GM18951 (cell line): ENCODE results near the gene CPO.

Experiments used
- POLR2A ChIP-seq: IDR thresholded peaks from 4 replicates; pipeline ENCODE4 v1.6.1; 2011; ENCODE audit warnings: mild to moderate bottlenecking; ENCODE audit not compliant: insufficient read length, insufficient read depth; ENCODE audit errors: extremely low read depth
- in situ Hi-C: fragments of 300-500 bp; cut with MboI; formaldehyde crosslinking; loops from one replicate; pipeline ENCODE4 v1.12.0; 2022; ENCODE audit warnings: low sequenced_read_pairs, mixed read lengths, inconsistent platforms; ENCODE audit not compliant: unreplicated experiment

Gene CPO

GRCh38 chr2:206958261-206958660 is 18.9 kb downstream of the CPO start:
- in situ Hi-C loops = no loop called here
- TF ChIP-seq POLR2A = no peak

GRCh38 chr2:206962966-206963365 is 23.6 kb downstream of the CPO start:
- in situ Hi-C loops = no loop called here
- TF ChIP-seq POLR2A = no peak

- in situ Hi-C loops = no loop called here
Observed at GRCh38 chr2:206968134-206969086, 29.1 kb downstream of the CPO start.

GRCh38 chr2:206969192-206969591 is 29.9 kb downstream of the CPO start:
- TF ChIP-seq POLR2A = no peak
- in situ Hi-C loops = no loop called here

More at GRCh38 chr2:206968134-206969086, 29.1 kb downstream of the CPO start:
- TF ChIP-seq POLR2A = no peak

- in situ Hi-C loops = no loop called here
- TF ChIP-seq POLR2A = no peak
Observed at GRCh38 chr2:206970589-206971360, 31.5 kb downstream of the CPO start.

- no peak for TF ChIP-seq POLR2A
- in situ Hi-C loops = no loop called here
Observed at GRCh38 chr2:206971805-206972204, 32.5 kb downstream of the CPO start.

- TF ChIP-seq POLR2A = no peak
- in situ Hi-C loops = no loop called here
Observed at GRCh38 chr2:206974551-206974950, 35.2 kb downstream of the CPO start.

GRCh38 chr2:206978746-206979145 is 39.4 kb downstream of the CPO start:
- no peak for TF ChIP-seq POLR2A
- in situ Hi-C loops = no loop called here

- TF ChIP-seq POLR2A = no peak
- in situ Hi-C loops = no loop called here
Observed at GRCh38 chr2:206979365-206979764, 40.0 kb downstream of the CPO start.

GRCh38 chr2:206979922-206980321 is 40.6 kb downstream of the CPO start:
- in situ Hi-C loops = no loop called here
- TF ChIP-seq POLR2A = no peak

GRCh38 chr2:206980413-206980812 is 41.1 kb downstream of the CPO start:
- no peak for TF ChIP-seq POLR2A
- in situ Hi-C loops = no loop called here

GRCh38 chr2:206981086-206981674 is 41.9 kb downstream of the CPO start:
- TF ChIP-seq POLR2A = no peak
- in situ Hi-C loops = no loop called here

GRCh38 chr2:206981739-206982340 is 42.5 kb downstream of the CPO start:
- in situ Hi-C loops = no loop called here
- no peak for TF ChIP-seq POLR2A

- in situ Hi-C loops = no loop called here
- no peak for TF ChIP-seq POLR2A
Observed at GRCh38 chr2:206982360-206982955, 43.1 kb downstream of the CPO start.
